Common myeloid progenitor, CD34-positive (primary cell): ENCODE measurements around the gene CEP95.

Experiments
- CTCF ChIA-PET: fragments of 350-600 bp; sonication (Branson Sonifier 250); formaldehyde crosslinking; loops from one replicate; lab custom pipeline; 2021; ENCODE audit warnings: antibody characterized with exemption; lab: Charles Lee
- POLR2A ChIA-PET: fragments of 350-600 bp; sonication (Branson Sonifier 250); formaldehyde crosslinking; loops from one replicate; lab custom pipeline; 2021; ENCODE audit warnings: antibody characterized with exemption; lab: Charles Lee
- DNase-seq, 3 donors: peaks; one replicate each; pipeline versions ENCODE4 v3.0.0 to v3.0.0-alpha.2; 2013
- H3K27ac ChIP-seq, 2 experiments: 1 replicate in 1 of 2; 2 replicates in 1 of 2; pipeline ENCODE4 v1.7.0; 2013; ENCODE audit warnings: inconsistent platforms in 2 of 2, low read length in 2 of 2, mild to moderate bottlenecking in 2 of 2, low read depth in 1 of 2, moderate library complexity in 1 of 2; ENCODE audit not compliant: severe bottlenecking in 2 of 2, insufficient read depth in 1 of 2, poor library complexity in 1 of 2
- H3K27me3 ChIP-seq, 5 experiments: replicated peaks in 2 of 5; 1 replicate in 3 of 5; 2 replicates in 2 of 5; pipeline versions ENCODE4 v1.6.1 to v1.7.0; 2013; ENCODE audit warnings: low read length in 4 of 5, mild to moderate bottlenecking in 2 of 5, moderate library complexity in 2 of 5, inconsistent platforms in 1 of 5; ENCODE audit not compliant: insufficient read depth in 5 of 5, control insufficient read depth in 4 of 5
- H3K36me3 ChIP-seq, 4 experiments: 1 replicate in 2 of 4; 2 replicates in 2 of 4; pipeline versions ENCODE4 v1.6.1 to v1.7.0; 2013; ENCODE audit warnings: low read length in 3 of 4, control low read depth in 1 of 4, mild to moderate bottlenecking in 1 of 4; ENCODE audit not compliant: control insufficient read depth in 4 of 4, insufficient read depth in 4 of 4
- H3K4me1 ChIP-seq, 4 experiments: 1 replicate in 3 of 4; 2 replicates in 1 of 4; pipeline versions ENCODE4 v1.6.1 to v1.7.1; 2013; ENCODE audit warnings: low read length in 3 of 4, mild to moderate bottlenecking in 3 of 4, control low read depth in 1 of 4, inconsistent platforms in 1 of 4, moderate library complexity in 1 of 4; ENCODE audit not compliant: control insufficient read depth in 4 of 4, insufficient read depth in 4 of 4; ENCODE audit errors: control extremely low read depth in 1 of 4
- H3K4me3 ChIP-seq, 7 experiments: 1 replicate in 4 of 7; 2 replicates in 3 of 7; pipeline versions ENCODE4 v1.5.1 to v1.7.0; 2013; ENCODE audit warnings: mild to moderate bottlenecking in 7 of 7, low read length in 6 of 7, moderate library complexity in 6 of 7, inconsistent platforms in 2 of 7, low read depth in 2 of 7, control low read depth in 1 of 7; ENCODE audit not compliant: insufficient read depth in 4 of 7, control insufficient read depth in 1 of 7; ENCODE audit errors: extremely low read depth in 1 of 7
- H3K9me3 ChIP-seq, 5 experiments: 1 replicate in 4 of 5; 2 replicates in 1 of 5; pipeline versions ENCODE4 v1.6.1 to v1.7.1; 2013; ENCODE audit warnings: low read length in 4 of 5, mild to moderate bottlenecking in 2 of 5, inconsistent platforms in 1 of 5, low read depth in 1 of 5, moderate library complexity in 1 of 5; ENCODE audit not compliant: control insufficient read depth in 4 of 5, insufficient read depth in 2 of 5; ENCODE audit errors: control extremely low read depth in 1 of 5
- WGBS: methylation state at CpG from one replicate; pipeline ENCODE4 v1.1.5; 2013; ENCODE audit not compliant: insufficient coverage; 5-methylcytosine and 5-hydroxymethylcytosine counted together

The CEP95 gene

GRCh38 chr17:64498308-64499203 is 8.2 kb upstream of the CEP95 start:
- CTCF ChIA-PET = interaction anchor here (0.7 to 13.1 kb wide), 4 partner anchors 7 to 77 kb away, joined by 3 to 261 read pairs (median 10); partner anchors contain the start of genes CEP95 and DDX5

GRCh38 chr17:64499805-64500486 is 6.8 kb upstream of the CEP95 start:
- H3K4me1 ChIP-seq = peaks cover 17 to 65% (median 32%) of the 10 kb centered on the region in 4 experiments
- peaks cover 29 to 71% (median 58%) of the 10 kb centered on the region in 4 experiments for H3K36me3 ChIP-seq
- 100% methylated on average over 2 of the region's 6 CpGs for WGBS
- ChIA-PET CTCF (interaction anchor here (1.6 to 13.1 kb wide), 2 partner anchors 9 to 78 kb away, joined by 4 to 261 read pairs; no protein-coding TSS in a partner anchor), POLR2A (interaction anchor here (0.6 kb wide), 1 partner anchor 55 kb away, joined by 3 read pairs; no protein-coding TSS in a partner anchor)
- H3K4me3 ChIP-seq = no peak overlapping the region
- DNase-seq = peak in 2 of 3 donors; percentile 28 to 29
- H3K27ac ChIP-seq = no peak overlapping the region
- no peaks in the 10 kb centered on the region for H3K27me3 ChIP-seq
- H3K9me3 ChIP-seq = no peaks in the 10 kb centered on the region

More at GRCh38 chr17:64498308-64499203, 8.2 kb upstream of the CEP95 start:
- Histone ChIP-seq H3K4me1 (peaks cover 10 to 60% (median 32%) of the 10 kb centered on the region in 4 experiments), H3K27ac (peak overlapping the region in 1 of 2 experiments; percentile 95), H3K4me3 (no peak overlapping the region), H3K27me3 (no peaks in the 10 kb centered on the region), H3K9me3 (no peaks in the 10 kb centered on the region), H3K36me3 (peaks cover 26 to 57% (median 47%) of the 10 kb centered on the region in 4 experiments)
- POLR2A ChIA-PET = interaction anchor here (0.5 to 5.4 kb wide), 8 partner anchors 8 to 833 kb away, joined by 3 to 55 read pairs (median 4); partner anchors contain the start of genes CEP95, DDX5 and SMURF2
- peak in 2 of 3 donors; percentile 31 to 35 for DNase-seq
- WGBS = 100% methylated on average over 3 of the region's 7 CpGs

- no peak overlapping the region for H3K27ac ChIP-seq
- peak in 1 of 3 donors; percentile 10 for DNase-seq
- no peaks in the 10 kb centered on the region for H3K27me3 ChIP-seq
- POLR2A ChIA-PET = no interaction called here
- CTCF ChIA-PET = interaction anchor here (13.1 kb wide), 1 partner anchor 79 kb away, joined by 261 read pairs; no protein-coding TSS in a partner anchor
- peaks cover 16 to 60% (median 30%) of the 10 kb centered on the region in 4 experiments for H3K4me1 ChIP-seq
- no peak overlapping the region for H3K4me3 ChIP-seq
- no peaks in the 10 kb centered on the region for H3K9me3 ChIP-seq
- WGBS = 100% methylated on average over 1 of the region's 8 CpGs
- H3K36me3 ChIP-seq = peaks cover 29 to 74% (median 60%) of the 10 kb centered on the region in 4 experiments
Observed at GRCh38 chr17:64500487-64500859, 6.3 kb upstream of the CEP95 start.

- CTCF ChIA-PET = interaction anchor here (7.0 to 13.1 kb wide), 2 partner anchors 79 to 81 kb away, joined by 55 to 261 read pairs; no protein-coding TSS in a partner anchor
- whole genome bisulfite sequencing = 96% methylated on average over 6 of the region's 11 CpGs
- DNase-seq = peak in 2 of 3 donors; percentile 22 to 28
- H3K36me3 ChIP-seq = peaks cover 29 to 74% (median 60%) of the 10 kb centered on the region in 4 experiments
- no peaks in the 10 kb centered on the region for H3K9me3 ChIP-seq
- peaks cover 9 to 54% (median 23%) of the 10 kb centered on the region in 4 experiments for H3K4me1 ChIP-seq
- no peaks in the 10 kb centered on the region for H3K27me3 ChIP-seq
- POLR2A ChIA-PET = no interaction called here
- no peak overlapping the region for H3K4me3 ChIP-seq
- no peak overlapping the region for H3K27ac ChIP-seq
Observed at GRCh38 chr17:64500862-64501765, 5.7 kb upstream of the CEP95 start.

DNA sequence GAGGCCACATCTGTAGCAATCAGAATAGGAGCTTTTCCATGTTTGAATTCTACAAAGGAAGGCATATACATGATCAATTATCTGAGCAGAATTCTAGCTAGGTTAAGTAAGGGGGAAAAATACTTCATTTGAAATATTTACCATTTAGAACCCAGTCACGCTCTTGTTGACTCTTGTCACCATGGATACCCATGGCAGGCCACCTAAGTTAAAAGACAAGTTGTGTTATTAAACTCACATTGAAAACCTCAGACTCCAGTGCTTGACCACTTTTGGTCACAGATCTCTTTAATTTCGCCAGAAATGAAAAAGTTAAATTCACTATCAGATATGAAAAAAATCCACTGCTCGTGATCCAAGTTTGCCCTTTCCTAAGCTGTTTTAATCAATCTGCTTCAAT is 4.8 kb upstream of the CEP95 start:
- Histone ChIP-seq H3K27ac (peak overlapping the region in 1 of 2 experiments; percentile 65), H3K4me1 (peaks cover 8 to 46% (median 18%) of the 10 kb centered on the region in 4 experiments)
- CTCF ChIA-PET = interaction anchor here (7.0 kb wide), 1 partner anchor 82 kb away, joined by 55 read pairs; no protein-coding TSS in a partner anchor

DNA sequence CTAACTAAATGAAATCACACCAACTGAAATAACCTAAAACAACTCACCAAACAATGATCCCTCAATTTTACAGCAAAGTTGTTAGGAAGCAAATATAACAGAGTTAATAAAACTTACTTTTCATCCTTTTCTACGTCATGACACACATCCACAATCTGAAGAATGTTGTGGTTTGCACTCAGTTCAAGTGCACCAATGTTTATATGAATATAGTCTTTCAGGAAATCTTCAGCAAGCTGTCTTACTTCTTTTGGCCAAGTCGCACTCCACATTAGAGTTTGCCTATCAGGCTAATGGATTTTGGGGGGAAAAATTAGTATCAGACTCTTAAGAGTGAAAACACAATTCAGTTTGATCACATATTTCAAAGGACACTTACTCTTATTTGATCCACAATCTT is 4.0 kb upstream of the CEP95 start:
- WGBS = no CpG with 5 or more reads among the region's 2 CpGs
- peaks cover 29 to 73% (median 60%) of the 10 kb centered on the region in 4 experiments for H3K36me3 ChIP-seq
- ChIA-PET CTCF (interaction anchor here (7.0 kb wide), 1 partner anchor 83 kb away, joined by 55 read pairs; no protein-coding TSS in a partner anchor), POLR2A (interaction anchor here (0.7 kb wide), 1 partner anchor 673 kb away, joined by 3 read pairs; no protein-coding TSS in a partner anchor)
- H3K9me3 ChIP-seq = no peaks in the 10 kb centered on the region
- no peak overlapping the region for H3K4me3 ChIP-seq
- H3K4me1 ChIP-seq = peaks cover 9 to 41% (median 17%) of the 10 kb centered on the region in 4 experiments
- no peak overlapping the region for H3K27ac ChIP-seq
- peak in 1 of 3 donors; percentile 3 for DNase-seq
- no peaks in the 10 kb centered on the region for H3K27me3 ChIP-seq

More for the DNA sequence above, 4.8 kb upstream of the CEP95 start:
- WGBS = 86% methylated on average over 3 of the region's 3 CpGs
- POLR2A ChIA-PET = no interaction called here
- H3K9me3 ChIP-seq = no peaks in the 10 kb centered on the region
- H3K4me3 ChIP-seq = no peak overlapping the region
- H3K36me3 ChIP-seq = peaks cover 29 to 74% (median 60%) of the 10 kb centered on the region in 4 experiments
- DNase-seq = peak in 1 of 3 donors; percentile 10
- H3K27me3 ChIP-seq = no peaks in the 10 kb centered on the region
